Left colon (tissue), 2 donors: ENCODE measurements around the gene FBXL15. TPM values are rescaled to one million over a fixed set of nuclear protein-coding genes. Genes with fewer than 3 reads are reported as not detected.
A peak's percentile ranks its signal among the peaks of the same experiment; 100 is the strongest.

Source experiments
- ATAC-seq: fragments of 200-7000 bp; cut with Tn5 transposase; one replicate; pipeline ENCODE4 v1.9.1; 2020; ENCODE audit warnings: mild to moderate bottlenecking, moderate library complexity
- DNase-seq, 2 donors: peaks; one replicate each; pipeline ENCODE4 v3.0.0-alpha.2; 2020
- intact Hi-C, 2 donors: fragments of 100-400 bp; cut with DNase I in 1 of 2; cut with micrococcal nuclease in 1 of 2; formaldehyde crosslinking; loops; one replicate each; pipeline versions ENCODE4 v1.11.2 to v1.14.0; 2022; cut with DNase I, micrococcal nuclease
- total RNA-seq, 2 donors: library from RNA; stranded (reverse); fragmentation: NEBNext Ultra II Directional; extraction: Animal tissue kit (Norgen Biotek cat#: 25700); gene quantifications; one replicate each; pipeline ENCODE4 v1.2.1, GENCODE V29; 2021
- donor health status: DM: no; HTN: no; CAD: no.
- donor health status: DM: yes; HTN: yes; CAD: no.

Gene FBXL15
- total RNA-seq, 2 donors from 2014 or later = 22.5 to 27.8 TPM

- intact Hi-C loops = no loop called here
- DNase-seq (peak; percentile 89 to 90), ATAC-seq (peak; percentile 72)
Observed at GRCh38 chr10:102422545-102423129, 2.0 kb downstream of the FBXL15 start.

GRCh38 chr10:102423372-102423968, 2.8 kb downstream of the FBXL15 start:
- no peak for DNase-seq
- intact Hi-C loops = no loop called here

GRCh38 chr10:102424145-102424544, 3.5 kb downstream of the FBXL15 start:
- intact Hi-C loops = no loop called here
- no peak for DNase-seq

More at GRCh38 chr10:102423372-102423968, 2.8 kb downstream of the FBXL15 start:
- ATAC-seq = no peak

GRCh38 chr10:102424916-102425315, 4.3 kb downstream of the FBXL15 start:
- ATAC-seq (no peak), DNase-seq (no peak)
- intact Hi-C loops = no loop called here

More at GRCh38 chr10:102424145-102424544, 3.5 kb downstream of the FBXL15 start:
- ATAC-seq = no peak

- no peak for ATAC-seq
- intact Hi-C loops = no loop called here
Observed at GRCh38 chr10:102425444-102425843, 4.8 kb downstream of the FBXL15 start.

GRCh38 chr10:102426803-102427287, 6.2 kb downstream of the FBXL15 start:
- intact Hi-C loops = no loop called here
- no peak for DNase-seq

More at GRCh38 chr10:102425444-102425843, 4.8 kb downstream of the FBXL15 start:
- DNase-seq = no peak

GRCh38 chr10:102429468-102429867, 8.8 kb downstream of the FBXL15 start:
- intact Hi-C loops = no loop called here
- ATAC-seq (no peak), DNase-seq (no peak)

More at GRCh38 chr10:102426803-102427287, 6.2 kb downstream of the FBXL15 start:
- no peak for ATAC-seq

GRCh38 chr10:102431452-102432124, 11.0 kb downstream of the FBXL15 start:
- ATAC-seq (peak; percentile 19), DNase-seq (no peak)
- intact Hi-C loops = no loop called here

GRCh38 chr10:102432162-102432950, 11.7 kb downstream of the FBXL15 start, which contains the start of gene CUEDC2:
Gene CUEDC2, minus strand, starts transcription at chr10:102432574. Its CDS starts 7,386 bp downstream, at chr10:102425188.
- intact Hi-C loops = no loop called here
- peak; percentile 97 for ATAC-seq

GRCh38 chr10:102433619-102434046, 13.0 kb downstream of the FBXL15 start:
- intact Hi-C loops = no loop called here
- no peak for DNase-seq
- no peak for ATAC-seq

More at GRCh38 chr10:102432162-102432950, 11.7 kb downstream of the FBXL15 start, which contains the start of gene CUEDC2:
- DNase-seq = peak; percentile 97

GRCh38 chr10:102434394-102435132, 13.9 kb downstream of the FBXL15 start:
- ATAC-seq (no peak), DNase-seq (no peak)
- intact Hi-C loops = no loop called here

GRCh38 chr10:102435133-102435497, 14.5 kb downstream of the FBXL15 start:
- intact Hi-C loops = no loop called here
- DNase-seq (no peak), ATAC-seq (no peak)

GRCh38 chr10:102435529-102436233, 15.0 kb downstream of the FBXL15 start:
- DNase-seq = no peak
- no peak for ATAC-seq
- intact Hi-C loops = no loop called here

- ATAC-seq (no peak), DNase-seq (no peak)
- intact Hi-C loops = no loop called here
Observed at GRCh38 chr10:102436312-102436711, 15.7 kb downstream of the FBXL15 start.

GRCh38 chr10:102437515-102437914, 16.9 kb downstream of the FBXL15 start:
- ATAC-seq = no peak
- intact Hi-C loops = no loop called here

GRCh38 chr10:102438374-102438773, 17.7 kb downstream of the FBXL15 start:
- no peak for ATAC-seq
- intact Hi-C loops = no loop called here
- no peak for DNase-seq

More at GRCh38 chr10:102437515-102437914, 16.9 kb downstream of the FBXL15 start:
- DNase-seq = no peak

- DNase-seq = no peak
- ATAC-seq = no peak
- intact Hi-C loops = no loop called here
Observed at GRCh38 chr10:102444851-102445250, 24.2 kb downstream of the FBXL15 start.
